CD8-positive, alpha-beta memory T cell (primary cell): Measurements from ENCODE around the gene RNF183. TPM values are rescaled to one million over a fixed set of nuclear protein-coding genes. Genes with fewer than 3 reads are reported as not detected.

Source experiments
- CTCF ChIA-PET: fragments of 350-600 bp; sonication (Branson Sonifier 250); formaldehyde crosslinking; loops from one replicate; lab custom pipeline; 2021; ENCODE audit warnings: antibody characterized with exemption; lab: Charles Lee
- POLR2A ChIA-PET: fragments of 350-600 bp; sonication (Branson Sonifier 250); formaldehyde crosslinking; loops from one replicate; lab custom pipeline; 2021; ENCODE audit warnings: antibody characterized with exemption; lab: Charles Lee
- DNase-seq, 5 donors: peaks; one replicate each; pipeline versions ENCODE4 v3.0.0 to v3.0.0-alpha.2; 2020 to 2022; ENCODE audit warnings: mixed read lengths in 1 of 5
- H3K27ac ChIP-seq: one replicate; pipeline ENCODE4 v1.7.0; 2013; ENCODE audit warnings: low read depth, mild to moderate bottlenecking, low read length, moderate library complexity
- H3K27me3 ChIP-seq: 2 replicates; pipeline ENCODE4 v1.7.0; 2013; ENCODE audit warnings: low read length, mild to moderate bottlenecking; ENCODE audit not compliant: insufficient read depth, poor library complexity, severe bottlenecking
- H3K36me3 ChIP-seq: 2 replicates; pipeline ENCODE4 v1.7.0; 2013; ENCODE audit warnings: mild to moderate bottlenecking, low read length, moderate library complexity; ENCODE audit not compliant: insufficient read depth
- H3K4me1 ChIP-seq: 2 replicates; pipeline ENCODE4 v1.7.0; 2013; ENCODE audit warnings: mild to moderate bottlenecking, low read length, moderate library complexity; ENCODE audit not compliant: insufficient read depth
- H3K4me3 ChIP-seq: 2 replicates; pipeline ENCODE4 v1.7.0; 2013; ENCODE audit warnings: mild to moderate bottlenecking, low read length
- H3K9me3 ChIP-seq: 2 replicates; pipeline ENCODE4 v1.7.0; 2013; ENCODE audit warnings: mild to moderate bottlenecking, low read length
- H3K27ac Mint-ChIP-seq, 8 donors: one replicate each; pipeline ENCODE4 v1.8.0; 2020 to 2021; ENCODE audit warnings: mixed read lengths in 8 of 8, mild to moderate bottlenecking in 6 of 8, inconsistent platforms in 3 of 8, moderate library complexity in 3 of 8
- H3K27me3 Mint-ChIP-seq, 2 donors: one replicate each; pipeline ENCODE4 v1.8.0; 2020 to 2021; ENCODE audit warnings: mixed read lengths in 2 of 2, mild to moderate bottlenecking in 1 of 2, moderate library complexity in 1 of 2
- H3K36me3 Mint-ChIP-seq, 3 donors: one replicate each; pipeline ENCODE4 v1.8.0; 2020 to 2021; ENCODE audit warnings: mixed read lengths in 3 of 3, inconsistent platforms in 1 of 3, mild to moderate bottlenecking in 1 of 3
- H3K4me1 Mint-ChIP-seq, 3 donors: one replicate each; pipeline ENCODE4 v1.8.0; 2020 to 2021; ENCODE audit warnings: mixed read lengths in 3 of 3, inconsistent platforms in 1 of 3, mild to moderate bottlenecking in 1 of 3
- H3K4me3 Mint-ChIP-seq, 7 donors: one replicate each; pipeline ENCODE4 v1.8.0; 2020 to 2021; ENCODE audit warnings: mixed read lengths in 7 of 7, mild to moderate bottlenecking in 6 of 7, moderate library complexity in 4 of 7, inconsistent platforms in 2 of 7
- H3K9me3 Mint-ChIP-seq, 5 donors: one replicate each; pipeline ENCODE4 v1.8.0; 2020 to 2022; ENCODE audit warnings: mixed read lengths in 5 of 5, mild to moderate bottlenecking in 3 of 5, moderate library complexity in 2 of 5, inconsistent platforms in 1 of 5
- polyA plus RNA-seq: library from polyadenylated mRNA; unstranded; fragments of 300-500 nt; fragmentation: Illumina TruSeq; gene quantifications from one replicate; pipeline ENCODE4 v1.2.3, GENCODE V29; 2021
- total RNA-seq, 2 experiments: library from RNA; stranded (reverse); gene quantifications; one replicate each; pipeline ENCODE4 v1.2.3, GENCODE V29; 2021

Gene RNF183
- total and polyA plus RNA-seq, 3 experiments from 2014 or later: not detected

DNA sequence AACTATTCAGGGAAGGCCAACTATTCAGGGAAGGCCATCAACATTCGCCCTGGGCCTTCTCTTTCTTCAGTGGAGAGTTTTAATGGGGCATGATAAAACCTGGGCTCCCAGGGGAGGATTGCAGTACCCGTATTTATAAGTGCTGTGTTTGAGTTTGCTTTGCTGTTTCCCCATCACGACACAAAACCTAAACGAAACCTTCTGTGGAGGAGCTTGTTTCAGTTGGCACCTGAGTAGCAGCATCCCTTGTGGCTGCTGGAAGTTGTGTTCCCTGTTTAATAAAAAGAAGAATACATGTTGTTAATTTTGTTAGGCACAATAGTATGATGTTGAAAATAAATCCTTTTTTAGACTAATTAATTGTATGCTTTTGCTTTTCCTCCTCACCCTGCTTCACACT lies 28.6 kb upstream of the RNF183 start:
- POLR2A ChIA-PET: no interaction called here
- Histone ChIP-seq H3K9me3 (no peaks in the 10 kb centered on the region), H3K27me3 (no peaks in the 10 kb centered on the region), H3K36me3 (no peaks in the 10 kb centered on the region), H3K4me1 (no peaks in the 10 kb centered on the region), H3K4me3 (no peak overlapping the region), H3K27ac (no peak overlapping the region)
- no peaks in the 10 kb centered on the region for H3K4me1 Mint-ChIP-seq
- H3K4me3 Mint-ChIP-seq: no peak overlapping the region
- H3K9me3 Mint-ChIP-seq: no peaks in the 10 kb centered on the region
- no peak for DNase-seq
- no peak overlapping the region for H3K27ac Mint-ChIP-seq
- H3K27me3 Mint-ChIP-seq: no peaks in the 10 kb centered on the region
- CTCF ChIA-PET: no interaction called here
- no peaks in the 10 kb centered on the region for H3K36me3 Mint-ChIP-seq

GRCh38 chr9:113328045-113328782 lies 25.0 kb upstream of the RNF183 start:
- Histone ChIP-seq H3K36me3 (no peaks in the 10 kb centered on the region), H3K4me1 (no peaks in the 10 kb centered on the region), H3K4me3 (no peak overlapping the region), H3K27me3 (no peaks in the 10 kb centered on the region), H3K9me3 (no peaks in the 10 kb centered on the region), H3K27ac (no peak overlapping the region)
- no peaks in the 10 kb centered on the region for H3K36me3 Mint-ChIP-seq
- ChIA-PET POLR2A (no interaction called here), CTCF (no interaction called here)
- no peak overlapping the region for H3K4me3 Mint-ChIP-seq
- H3K4me1 Mint-ChIP-seq: no peaks in the 10 kb centered on the region
- no peaks in the 10 kb centered on the region for H3K9me3 Mint-ChIP-seq
- no peak overlapping the region for H3K27ac Mint-ChIP-seq
- DNase-seq: no peak
- no peaks in the 10 kb centered on the region for H3K27me3 Mint-ChIP-seq

DNA sequence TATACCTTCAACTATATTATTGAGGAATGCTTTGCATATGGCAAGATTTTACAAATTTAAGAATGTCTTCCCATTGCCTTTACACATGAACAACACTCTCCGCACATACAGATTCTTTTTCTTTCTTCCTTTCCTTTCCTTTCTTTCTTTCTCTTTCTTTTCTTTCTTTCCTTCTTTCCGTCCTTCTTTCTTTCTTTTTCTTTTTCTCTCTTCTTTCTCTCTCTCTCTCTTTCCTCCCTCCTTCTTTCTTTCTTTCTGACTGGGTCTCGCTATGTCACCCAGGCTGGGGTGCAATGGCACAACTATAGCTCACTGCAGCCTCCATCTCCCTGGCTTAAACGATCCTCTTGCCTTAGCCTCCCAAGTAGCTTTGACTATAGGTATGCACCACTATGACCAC lies 23.1 kb upstream of the RNF183 start:
- Mint-ChIP-seq H3K27ac (no peak overlapping the region), H3K4me1 (no peaks in the 10 kb centered on the region), H3K36me3 (no peaks in the 10 kb centered on the region), H3K9me3 (no peaks in the 10 kb centered on the region), H3K27me3 (no peaks in the 10 kb centered on the region), H3K4me3 (no peak overlapping the region)
- ChIA-PET CTCF (interaction anchor here (1.3 kb wide), 1 partner anchor 8 kb away, joined by 3 read pairs; no protein-coding TSS in a partner anchor), POLR2A (no interaction called here)
- Histone ChIP-seq H3K9me3 (no peaks in the 10 kb centered on the region), H3K27ac (no peak overlapping the region), H3K4me3 (no peak overlapping the region), H3K36me3 (no peaks in the 10 kb centered on the region), H3K27me3 (no peaks in the 10 kb centered on the region), H3K4me1 (no peaks in the 10 kb centered on the region)
- no peak for DNase-seq

DNA sequence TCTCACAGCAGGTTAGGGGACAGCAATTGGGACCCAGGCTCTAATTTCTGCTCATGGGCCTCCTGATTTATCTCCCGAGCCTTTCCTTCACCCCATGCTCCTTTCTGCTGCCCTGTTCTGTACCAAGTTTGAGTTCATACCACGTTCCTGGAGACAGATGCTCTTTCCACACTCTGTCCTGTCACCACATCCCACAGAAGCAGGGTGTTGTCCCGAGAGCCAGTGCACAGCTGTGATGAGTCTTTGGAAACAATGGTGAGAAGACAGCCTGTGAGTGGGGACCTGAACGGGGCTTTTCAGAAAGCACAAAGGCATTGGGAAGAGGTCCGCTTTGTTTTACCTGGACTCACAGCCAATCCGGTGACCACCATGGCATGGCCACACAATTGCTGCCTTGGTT lies 19.5 kb upstream of the RNF183 start:
- Histone ChIP-seq H3K9me3 (no peaks in the 10 kb centered on the region), H3K36me3 (no peaks in the 10 kb centered on the region), H3K4me1 (no peaks in the 10 kb centered on the region), H3K4me3 (no peak overlapping the region), H3K27me3 (no peaks in the 10 kb centered on the region), H3K27ac (no peak overlapping the region)
- ChIA-PET POLR2A (no interaction called here), CTCF (no interaction called here)
- no peak for DNase-seq
- H3K4me3 Mint-ChIP-seq: no peak overlapping the region
- no peaks in the 10 kb centered on the region for H3K9me3 Mint-ChIP-seq
- no peaks in the 10 kb centered on the region for H3K36me3 Mint-ChIP-seq
- no peaks in the 10 kb centered on the region for H3K4me1 Mint-ChIP-seq
- H3K27me3 Mint-ChIP-seq: peaks cover 2 to 3% of the 10 kb centered on the region in 2 donors
- H3K27ac Mint-ChIP-seq: no peak overlapping the region

DNA sequence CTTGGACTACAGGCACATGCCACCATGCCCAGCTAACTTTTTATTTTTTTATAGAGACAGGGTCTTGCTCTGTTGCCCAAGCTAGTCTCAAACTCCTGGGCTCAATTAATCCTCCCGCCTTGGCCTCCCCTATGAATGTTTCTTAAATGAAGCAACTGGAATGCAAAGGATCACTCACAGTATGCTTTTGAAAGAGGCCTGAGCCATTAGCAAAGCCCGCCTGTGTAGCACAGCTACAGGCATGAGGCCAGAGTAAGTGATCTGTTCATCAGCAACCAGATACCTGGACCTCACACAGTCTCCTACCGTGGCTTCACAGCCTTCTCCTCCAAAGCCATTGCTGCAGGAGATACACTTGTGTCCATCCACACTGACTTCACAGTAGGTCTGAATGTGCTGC lies 16.9 kb upstream of the RNF183 start:
- H3K4me1 Mint-ChIP-seq: no peaks in the 10 kb centered on the region
- no peaks in the 10 kb centered on the region for H3K9me3 ChIP-seq
- CTCF ChIA-PET: no interaction called here
- peaks cover 2 to 11% of the 10 kb centered on the region in 2 donors for H3K27me3 Mint-ChIP-seq
- H3K27me3 ChIP-seq: no peaks in the 10 kb centered on the region
- no peak for DNase-seq
- H3K36me3 ChIP-seq: no peaks in the 10 kb centered on the region
- no peak overlapping the region for H3K27ac ChIP-seq
- H3K9me3 Mint-ChIP-seq: no peaks in the 10 kb centered on the region
- POLR2A ChIA-PET: interaction anchor here (1.1 kb wide), 1 partner anchor 9 kb away, joined by 3 read pairs; no protein-coding TSS in a partner anchor
- no peak overlapping the region for H3K4me3 Mint-ChIP-seq
- no peaks in the 10 kb centered on the region for H3K4me1 ChIP-seq
- no peak overlapping the region for H3K27ac Mint-ChIP-seq
- H3K36me3 Mint-ChIP-seq: no peaks in the 10 kb centered on the region
- no peak overlapping the region for H3K4me3 ChIP-seq

GRCh38 chr9:113319054-113319453 lies 15.9 kb upstream of the RNF183 start:
- H3K4me1 Mint-ChIP-seq: no peaks in the 10 kb centered on the region
- ChIA-PET POLR2A (interaction anchor here (0.6 to 1.1 kb wide), 2 partner anchors 10 to 336 kb away, joined by 3 read pairs; no protein-coding TSS in a partner anchor), CTCF (interaction anchor here (1.3 to 1.6 kb wide), 2 partner anchors 8 to 9 kb away, joined by 3 read pairs; no protein-coding TSS in a partner anchor)
- peak overlapping the region in 1 of 8 donors; percentile 5 for H3K27ac Mint-ChIP-seq
- H3K27me3 Mint-ChIP-seq: peaks cover 2 to 11% of the 10 kb centered on the region in 2 donors
- no peaks in the 10 kb centered on the region for H3K9me3 Mint-ChIP-seq
- no peak overlapping the region for H3K4me3 Mint-ChIP-seq
- no peaks in the 10 kb centered on the region for H3K27me3 ChIP-seq
- H3K4me3 ChIP-seq: no peak overlapping the region
- DNase-seq: no peak
- H3K9me3 ChIP-seq: no peaks in the 10 kb centered on the region
- H3K36me3 ChIP-seq: no peaks in the 10 kb centered on the region
- H3K36me3 Mint-ChIP-seq: no peaks in the 10 kb centered on the region
- no peaks in the 10 kb centered on the region for H3K4me1 ChIP-seq
- no peak overlapping the region for H3K27ac ChIP-seq

GRCh38 chr9:113317777-113318176 lies 14.6 kb upstream of the RNF183 start:
- H3K4me3 Mint-ChIP-seq: no peak overlapping the region
- ChIA-PET CTCF (interaction anchor here (1.6 kb wide), 1 partner anchor 9 kb away, joined by 3 read pairs; no protein-coding TSS in a partner anchor), POLR2A (no interaction called here)

GRCh38 chr9:113316030-113316429 lies 12.9 kb upstream of the RNF183 start:
- Mint-ChIP-seq H3K36me3 (no peaks in the 10 kb centered on the region), H3K9me3 (no peaks in the 10 kb centered on the region), H3K27ac (no peak overlapping the region), H3K27me3 (peaks cover 4 to 11% of the 10 kb centered on the region in 2 donors), H3K4me1 (no peaks in the 10 kb centered on the region), H3K4me3 (no peak overlapping the region)
- CTCF ChIA-PET: no interaction called here
- H3K9me3 ChIP-seq: no peaks in the 10 kb centered on the region
- POLR2A ChIA-PET: no interaction called here
- no peaks in the 10 kb centered on the region for H3K36me3 ChIP-seq
- H3K4me3 ChIP-seq: no peak overlapping the region
- H3K4me1 ChIP-seq: no peaks in the 10 kb centered on the region
- H3K27me3 ChIP-seq: no peaks in the 10 kb centered on the region
- no peak overlapping the region for H3K27ac ChIP-seq
- no peak for DNase-seq

More at GRCh38 chr9:113317777-113318176, 14.6 kb upstream of the RNF183 start:
- no peaks in the 10 kb centered on the region for H3K36me3 ChIP-seq
- no peaks in the 10 kb centered on the region for H3K9me3 Mint-ChIP-seq
- no peak overlapping the region for H3K4me3 ChIP-seq
- no peaks in the 10 kb centered on the region for H3K4me1 ChIP-seq
- H3K36me3 Mint-ChIP-seq: no peaks in the 10 kb centered on the region
- peaks cover 4 to 11% of the 10 kb centered on the region in 2 donors for H3K27me3 Mint-ChIP-seq
- no peak overlapping the region for H3K27ac ChIP-seq
- H3K9me3 ChIP-seq: no peaks in the 10 kb centered on the region
- no peak for DNase-seq
- no peaks in the 10 kb centered on the region for H3K27me3 ChIP-seq
- H3K27ac Mint-ChIP-seq: no peak overlapping the region
- H3K4me1 Mint-ChIP-seq: no peaks in the 10 kb centered on the region
